Endothelial cell of umbilical vein (primary cell): Measurements from ENCODE around the gene PLEKHG7. TPM values are rescaled to one million over a fixed set of nuclear protein-coding genes. Genes with fewer than 3 reads are reported as not detected.

Experiments used
- BruUV-seq: library from RNA; stranded (reverse); fragments of 400-500 nt; replicated peaks from 2 replicates; lab custom pipeline; 2021; lab: Mats Ljungman, UMichigan
- CTCF ChIA-PET: fragments of 300-600, 350-600 bp; sonication (Branson Sonifier 250); formaldehyde crosslinking; loops from one replicate; lab custom pipeline; 2021; ENCODE audit warnings: antibody characterized with exemption, inconsistent platforms; lab: Charles Lee
- POLR2A ChIA-PET: fragments of 300-600, 350-600 bp; sonication (Branson Sonifier 250); formaldehyde crosslinking; loops from one replicate; lab custom pipeline; 2021; ENCODE audit warnings: antibody characterized with exemption, inconsistent platforms; lab: Charles Lee
- DNase-seq: peaks from one replicate; pipeline ENCODE4 v3.0.0-alpha.2; 2011; ENCODE audit warnings: low read depth, low spot score
- FAIRE-seq: peaks from 2 replicates; lab custom pipeline; 2011; peaks lifted over from hg19 to GRCh38; lab: Jason Lieb, UNC
- H2AFZ ChIP-seq: 2 replicates; pipeline ENCODE4 v1.6.0; 2012; ENCODE audit warnings: low read depth, low read length, control low read depth, inconsistent platforms
- H3K27ac ChIP-seq: 2 replicates; pipeline ENCODE4 v1.5.1; 2011; ENCODE audit warnings: low read depth, mild to moderate bottlenecking, control low read depth, low read length, moderate library complexity; ENCODE audit not compliant: insufficient read depth
- H3K27me3 ChIP-seq, 2 experiments: 2 replicates each; pipeline versions ENCODE4 v1.6.0 to v1.6.1; 2011; ENCODE audit warnings: low read length in 2 of 2, mixed read lengths in 1 of 2; ENCODE audit not compliant: control insufficient read depth in 2 of 2, insufficient read depth in 2 of 2
- H3K36me3 ChIP-seq, 2 experiments: 2 replicates in 1 of 2; 3 replicates in 1 of 2; pipeline ENCODE4 v1.5.1; 2011; ENCODE audit warnings: low read length in 2 of 2, mild to moderate bottlenecking in 1 of 2, moderate library complexity in 1 of 2; ENCODE audit not compliant: control insufficient read depth in 2 of 2, insufficient read depth in 2 of 2; ENCODE audit errors: extremely low read depth in 1 of 2
- H3K4me1 ChIP-seq: 3 replicates; pipeline ENCODE4 v1.5.1; 2011; ENCODE audit warnings: mild to moderate bottlenecking, low read length; ENCODE audit not compliant: control insufficient read depth, insufficient read depth; ENCODE audit errors: extremely low read depth
- H3K4me2 ChIP-seq: 2 replicates; pipeline ENCODE4 v1.6.1; 2011; ENCODE audit warnings: low read length, control low read depth, mixed read lengths; ENCODE audit not compliant: insufficient read depth
- H3K4me3 ChIP-seq, 3 experiments: fragments of 200-600 bp in 1 of 3; sonication (generic), shearing (Covaris generic) in 1 of 3; replicated peaks in 1 of 3; 2 replicates each; pipeline ENCODE4 v1.5.1; 2011 to 2016; ENCODE audit warnings: control low read depth in 3 of 3, low read length in 3 of 3, mild to moderate bottlenecking in 2 of 3, inconsistent platforms in 1 of 3, low read depth in 1 of 3, moderate library complexity in 1 of 3; ENCODE audit not compliant: insufficient read depth in 1 of 3
- H3K79me2 ChIP-seq: 2 replicates; pipeline ENCODE4 v1.6.0; 2012; ENCODE audit warnings: low read length, inconsistent platforms; ENCODE audit not compliant: control insufficient read depth, insufficient read depth
- H3K9ac ChIP-seq: replicated peaks from 2 replicates; pipeline ENCODE3; 2011; ENCODE audit warnings: low read length, control low read depth; ENCODE audit not compliant: insufficient read depth; ENCODE audit errors: extremely low read depth
- H3K9me1 ChIP-seq: replicated peaks from 3 replicates; pipeline ENCODE4 v1.6.0; 2011; ENCODE audit warnings: mild to moderate bottlenecking, low read length; ENCODE audit not compliant: control insufficient read depth, insufficient read depth; ENCODE audit errors: extremely low read depth
- H3K9me3 ChIP-seq: replicated peaks from 2 replicates; pipeline ENCODE4 v1.5.1; 2012; ENCODE audit warnings: low read length, inconsistent platforms; ENCODE audit not compliant: control insufficient read depth, insufficient read depth
- H4K20me1 ChIP-seq: replicated peaks from 2 replicates; pipeline ENCODE3; 2011; ENCODE audit warnings: mild to moderate bottlenecking, low read length; ENCODE audit not compliant: control insufficient read depth, insufficient read depth; ENCODE audit errors: extremely low read depth
- CTCF ChIP-seq, 2 donors: IDR thresholded peaks; 1 replicate in 1 of 2; 2 replicates in 1 of 2; pipeline ENCODE4 v1.5.1; 2011; ENCODE audit warnings: low read length in 2 of 2, mild to moderate bottlenecking in 2 of 2, moderate library complexity in 2 of 2, control low read depth in 1 of 2, inconsistent platforms in 1 of 2, low read depth in 1 of 2; ENCODE audit not compliant: insufficient read depth in 1 of 2; ENCODE audit errors: extremely low read depth in 1 of 2
- EZH2 ChIP-seq: IDR thresholded peaks from 2 replicates; pipeline ENCODE4 v1.6.1; 2012; ENCODE audit warnings: borderline replicate concordance, low read depth, mild to moderate bottlenecking, moderate library complexity, low read length, inconsistent platforms; ENCODE audit not compliant: severe bottlenecking
- GATA2 ChIP-seq: IDR thresholded peaks from 2 replicates; pipeline ENCODE4 v1.7.0; 2011; ENCODE audit warnings: low read depth, mild to moderate bottlenecking, moderate library complexity, mixed read lengths, low read length; ENCODE audit not compliant: insufficient read length, insufficient read depth
- JUN ChIP-seq: IDR thresholded peaks from 2 replicates; pipeline ENCODE4 v1.6.1; 2011; ENCODE audit warnings: borderline replicate concordance, low read depth; ENCODE audit not compliant: insufficient read length, insufficient read depth
- MAX ChIP-seq: IDR thresholded peaks from 2 replicates; pipeline ENCODE4 v1.6.1; 2011; ENCODE audit not compliant: insufficient read depth, insufficient read length
- MYC ChIP-seq: IDR thresholded peaks from one replicate; pipeline ENCODE4 v1.6.1; 2011; ENCODE audit warnings: mild to moderate bottlenecking, low read depth, low read length
- POLR2A ChIP-seq: IDR thresholded peaks from 2 replicates; pipeline ENCODE4 v1.6.1; 2012; ENCODE audit warnings: low read depth, mild to moderate bottlenecking, control low read depth, low read length
- POLR2AphosphoS5 ChIP-seq: IDR thresholded peaks from 2 replicates; pipeline ENCODE4 v1.6.1; 2012; ENCODE audit warnings: low read depth, mild to moderate bottlenecking, control low read depth, low read length, moderate library complexity; ENCODE audit not compliant: insufficient read depth
- dilution Hi-C: fragments of 300-500 bp; cut with MboI; formaldehyde crosslinking; loops from one replicate; pipeline ENCODE4 v1.15.0; 2019; ENCODE audit warnings: low sequenced_read_pairs; ENCODE audit not compliant: extremely low pct_ligation_motif_present
- intact Hi-C: fragments of 100-400 bp; cut with micrococcal nuclease; formaldehyde crosslinking; loops from one replicate; pipeline ENCODE4 v1.10.0; 2022
- polyA plus RNA-seq, 4 experiments: library from polyadenylated mRNA; depleted of rRNA in 3 of 4; stranded (reverse) in 3 of 4; unstranded in 1 of 4; fragments of >200 nt; gene quantifications; 2 replicates each; pipeline versions ENCODE4 v1.2.1 to v1.2.3, GENCODE V29; 2011 to 2012; ENCODE audit warnings: missing spikeins in 1 of 4
- total RNA-seq: library from RNA; stranded (reverse); gene quantifications from 2 replicates; pipeline ENCODE4 v1.2.3, GENCODE V29; 2021

PLEKHG7 gene
- total and polyA plus RNA-seq, 2 donors (not counting 3 experiments of a cell fraction or from before 2014, with no cell fraction given): not detected

- TF ChIP-seq GATA2: no peak
- TF ChIP-seq EZH2: no peak
- no peak for TF ChIP-seq JUN
- no peak for TF ChIP-seq MAX
- no peak for TF ChIP-seq POLR2A
- no peak for TF ChIP-seq POLR2AphosphoS5
- TF ChIP-seq MYC: no peak
- FAIRE-seq (no peak), DNase-seq (no peak)
- no peak overlapping the region for H2AFZ ChIP-seq
- dilution Hi-C loops: no loop called here
- H3K9me3 ChIP-seq: no peaks in the 10 kb centered on the region
- H3K4me2 ChIP-seq: no peak overlapping the region
- H3K27me3 ChIP-seq: no peaks in the 10 kb centered on the region
- intact Hi-C loops: no loop called here
- H3K79me2 ChIP-seq: no peaks in the 10 kb centered on the region
- no peaks in the 10 kb centered on the region for H3K4me1 ChIP-seq
- no peak overlapping the region for H3K9ac ChIP-seq
- H3K36me3 ChIP-seq: peaks cover 0 to 7% of the 10 kb centered on the region in 2 experiments
- no peaks in the 10 kb centered on the region for H4K20me1 ChIP-seq
- no TSS peak for BruUV-seq
- no peak overlapping the region for H3K27ac ChIP-seq
- ChIA-PET CTCF (interaction anchor here (0.7 to 2.0 kb wide), 2 partner anchors 17 to 335 kb away, joined by 3 to 4 read pairs; no protein-coding TSS in a partner anchor), POLR2A (no interaction called here)
- H3K4me3 ChIP-seq: no peak overlapping the region
- no peaks in the 10 kb centered on the region for H3K9me1 ChIP-seq
Observed at GRCh38 chr12:92810370-92810769, 107.6 kb downstream of the PLEKHG7 start.

- POLR2A ChIA-PET: no interaction called here
- no TSS peak for BruUV-seq
- no peaks in the 10 kb centered on the region for H3K9me3 ChIP-seq
- no peaks in the 10 kb centered on the region for H3K4me1 ChIP-seq
- FAIRE-seq (no peak), DNase-seq (no peak)
- no peak overlapping the region for H3K4me3 ChIP-seq
- dilution Hi-C loops: no loop called here
- peaks cover 2% of the 10 kb centered on the region in 2 experiments for H3K36me3 ChIP-seq
- no peaks in the 10 kb centered on the region for H3K79me2 ChIP-seq
- no peaks in the 10 kb centered on the region for H3K27me3 ChIP-seq
- no peaks in the 10 kb centered on the region for H3K9me1 ChIP-seq
- no peaks in the 10 kb centered on the region for H4K20me1 ChIP-seq
- CTCF ChIA-PET: interaction anchor here (0.9 to 1.7 kb wide), 6 partner anchors 9 to 605 kb away, joined by 3 to 14 read pairs (median 4); no protein-coding TSS in a partner anchor
- no peak overlapping the region for H2AFZ ChIP-seq
- H3K27ac ChIP-seq: no peak overlapping the region
- H3K4me2 ChIP-seq: no peak overlapping the region
- TF ChIP-seq JUN (no peak), POLR2AphosphoS5 (no peak), POLR2A (no peak), CTCF (IDR thresholded peaks at IDR 0.05; ENCODE audit: extremely low read depth in 1 of 2, insufficient read depth in 1 of 2, low read depth in 1 of 2, low read length in 2 of 2) (no peak)
- intact Hi-C loops: no loop called here
- no peak overlapping the region for H3K9ac ChIP-seq
Observed at GRCh38 chr12:92814584-92814983, 111.8 kb downstream of the PLEKHG7 start.
